AG09319 (cell line): ENCODE measurements around the gene PDIA2.

Source experiments
- DNase-seq: peaks from one replicate; pipeline ENCODE4 v3.0.0-alpha.2; 2010; ENCODE audit warnings: low read depth; ENCODE audit errors: extremely low read depth
- CTCF ChIP-seq: IDR thresholded peaks from 2 replicates; pipeline ENCODE4 v1.5.1; 2011; ENCODE audit warnings: low read depth, mild to moderate bottlenecking, inconsistent platforms, low read length, moderate library complexity

Gene PDIA2

GRCh38 chr16:259226-259625, 23.7 kb upstream of the PDIA2 start:
- no peak for TF ChIP-seq CTCF
- DNase-seq: no peak

- no peak for DNase-seq
- no peak for TF ChIP-seq CTCF
Observed at GRCh38 chr16:259814-260253, 23.1 kb upstream of the PDIA2 start.

GRCh38 chr16:260326-260725, 22.6 kb upstream of the PDIA2 start:
- no peak for DNase-seq
- TF ChIP-seq CTCF: no peak

- no peak for DNase-seq
- TF ChIP-seq CTCF: no peak
Observed at GRCh38 chr16:261031-261691, 21.8 kb upstream of the PDIA2 start.

- DNase-seq: no peak
- TF ChIP-seq CTCF: no peak
Observed at GRCh38 chr16:262121-262745, 20.7 kb upstream of the PDIA2 start.

- DNase-seq: no peak
- TF ChIP-seq CTCF: no peak
Observed at GRCh38 chr16:263182-263774, 19.7 kb upstream of the PDIA2 start.

- no peak for DNase-seq
- no peak for TF ChIP-seq CTCF
Observed at GRCh38 chr16:263944-264343, 19.0 kb upstream of the PDIA2 start.
